Body of pancreas (tissue), 4 donors: ENCODE results near the gene MED12L. TPM values are rescaled to one million over a fixed set of nuclear protein-coding genes. Genes with fewer than 3 reads are reported as not detected.

ENCODE experiments used
- ATAC-seq: fragments of 150-250 bp; one replicate; pipeline ENCODE4 v1.9.1; 2016
- DNase-seq, 4 donors: peaks; one replicate each; pipeline ENCODE4 v3.0.0-alpha.2; 2019
- H3K27ac ChIP-seq, 4 donors: fragments of 200-600 bp; sonication (generic); 1 replicate in 3 of 4; 2 replicates in 1 of 4; pipeline versions ENCODE4 v1.5.1 to v1.6.1; 2016 to 2019; ENCODE audit warnings: mild to moderate bottlenecking in 1 of 4, mixed read lengths in 1 of 4, moderate library complexity in 1 of 4
- H3K27me3 ChIP-seq, 2 donors: fragments of 200-600 bp; sonication (generic); one replicate each; pipeline ENCODE4 v1.6.0; 2016; ENCODE audit warnings: mild to moderate bottlenecking in 1 of 2
- H3K36me3 ChIP-seq, 2 donors: fragments of 200-600 bp; sonication (generic); replicated peaks in 1 of 2; 2 replicates each; pipeline ENCODE4 v1.5.1; 2016; ENCODE audit warnings: low read depth in 2 of 2; ENCODE audit not compliant: insufficient read depth in 1 of 2
- H3K4me1 ChIP-seq: fragments of 200-600 bp; sonication (generic); one replicate; pipeline ENCODE4 v1.6.0; 2016
- H3K4me3 ChIP-seq, 2 donors: fragments of 200-600 bp; sonication (generic); 1 replicate in 1 of 2; 2 replicates in 1 of 2; pipeline ENCODE4 v1.5.1; 2016 to 2019
- H3K9me3 ChIP-seq, 3 donors: fragments of 200-600 bp; sonication (generic); 1 replicate in 2 of 3; 2 replicates in 1 of 3; pipeline ENCODE4 v1.5.1; 2016
- CTCF ChIP-seq, 7 experiments: fragments of 450-650 bp in 4 of 7; fragments of 200-600 bp in 3 of 7; sonication (generic) in 3 of 7; IDR thresholded peaks; one replicate each; pipeline ENCODE4 v1.5.1; 2016 to 2019; ENCODE audit warnings: antibody characterized with exemption in 7 of 7
- POLR2A ChIP-seq, 3 donors: fragments of 450-650 bp; IDR thresholded peaks; one replicate each; pipeline ENCODE4 v1.6.1; 2016; ENCODE audit warnings: antibody characterized with exemption in 3 of 3, mild to moderate bottlenecking in 2 of 3
- WGBS, 2 donors: methylation state at CpG; one replicate each; pipeline ENCODE4 v1.1.5; 2017; 5-methylcytosine and 5-hydroxymethylcytosine counted together
- intact Hi-C: fragments of 100-400 bp; cut with DNase I; formaldehyde crosslinking; loops from one replicate; pipeline ENCODE4 v1.15.1; 2023
- total RNA-seq, 2 donors: library from RNA; depleted of rRNA; stranded (reverse); fragments of >200 nt; gene quantifications; one replicate each; pipeline ENCODE4 v1.1.0, GENCODE V29; 2016

The MED12L gene
- total RNA-seq, 2 donors from 2014 or later, result 0.33 to 0.78 TPM

DNA sequence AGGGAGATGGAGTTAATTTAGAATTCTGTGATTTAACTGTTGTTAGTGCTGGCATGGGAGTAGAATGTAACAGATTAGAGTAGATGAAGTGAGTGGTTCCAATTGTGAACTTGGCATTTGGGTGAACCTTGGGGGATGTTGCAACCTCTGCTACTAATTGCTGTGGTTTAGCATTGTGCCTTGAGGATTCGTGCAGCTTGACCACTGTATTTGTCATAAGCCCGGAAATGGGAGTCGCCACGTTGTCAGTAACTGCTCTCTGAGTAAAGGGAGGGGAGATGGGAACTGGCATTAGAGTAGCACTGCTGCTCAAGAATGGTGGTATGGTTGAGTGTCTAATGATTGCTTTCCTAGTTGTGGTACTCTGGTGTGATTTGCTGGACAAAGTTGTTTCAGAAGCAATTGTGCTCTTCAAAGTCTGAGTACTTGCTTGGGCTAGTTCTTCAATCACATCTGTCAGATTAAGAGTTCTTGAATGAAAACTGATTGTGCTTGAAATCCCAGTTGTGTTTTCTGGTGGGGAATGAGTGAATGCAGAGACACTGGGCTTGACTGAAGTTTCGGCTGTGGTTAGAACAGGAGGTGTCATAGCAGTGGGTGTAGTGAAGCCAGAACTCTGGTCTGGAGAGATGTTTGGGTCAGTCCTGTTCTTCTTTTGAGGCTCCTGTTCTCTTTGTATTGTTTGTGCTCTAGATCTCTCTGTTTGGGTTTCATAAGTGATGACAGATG lies 360.0 kb downstream of the MED12L start:
- peak in 1 of 4 donors; percentile 21 for DNase-seq
- Histone ChIP-seq H3K27ac (no peak overlapping the region), H3K9me3 (no peaks in the 10 kb centered on the region), H3K4me3 (no peak overlapping the region), H3K27me3 (no peaks in the 10 kb centered on the region), H3K36me3 (no peaks in the 10 kb centered on the region), H3K4me1 (no peaks in the 10 kb centered on the region)
- no peak for ATAC-seq
- WGBS, 2 donors, result 81 to 89% methylated on average over 5 of the region's 5 CpGs
- TF ChIP-seq POLR2A (IDR thresholded peaks at IDR 0.05) (no peak), CTCF (IDR thresholded peaks at IDR 0.05) (no peak)
- intact Hi-C loops, result loop anchor here (10.0 kb wide), 1 partner anchor 399 kb away; no protein-coding TSS in a partner anchor

- ATAC-seq (no peak), DNase-seq (no peak)
- Histone ChIP-seq H3K4me1 (no peaks in the 10 kb centered on the region), H3K27ac (no peak overlapping the region), H3K27me3 (no peaks in the 10 kb centered on the region), H3K4me3 (no peak overlapping the region), H3K36me3 (no peaks in the 10 kb centered on the region), H3K9me3 (no peaks in the 10 kb centered on the region)
- 57 to 58% methylated on average over 3 of the region's 3 CpGs for WGBS, 2 donors
- intact Hi-C loops, result loop anchor here (10.0 kb wide), 1 partner anchor 399 kb away; no protein-coding TSS in a partner anchor
- TF ChIP-seq CTCF (IDR thresholded peaks at IDR 0.05), result no peak
- TF ChIP-seq POLR2A (IDR thresholded peaks at IDR 0.05), result no peak
These were observed 360.5 kb downstream of the MED12L start for GRCh38 chr3:151446002-151446340.

DNA sequence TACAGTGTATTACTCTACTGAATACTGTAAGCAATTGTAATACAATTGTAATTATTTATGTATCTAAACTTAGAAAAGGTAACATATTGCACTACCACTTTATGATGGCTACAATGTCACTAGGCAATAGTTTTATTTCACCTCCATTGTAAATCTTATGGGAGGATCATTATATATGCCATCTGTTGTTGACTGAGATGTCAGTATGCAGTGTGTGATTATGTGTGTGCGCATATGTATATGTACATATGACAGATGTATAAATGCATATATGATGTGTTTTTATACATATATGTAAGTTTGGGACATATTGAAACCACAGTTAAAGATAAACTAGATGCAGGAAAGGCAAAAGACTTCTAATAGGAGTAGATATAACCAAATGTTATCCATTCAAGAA lies 366.9 kb downstream of the MED12L start:
- Histone ChIP-seq H3K27me3 (no peaks in the 10 kb centered on the region), H3K4me1 (no peaks in the 10 kb centered on the region), H3K36me3 (no peaks in the 10 kb centered on the region), H3K27ac (no peak overlapping the region), H3K4me3 (no peak overlapping the region), H3K9me3 (no peaks in the 10 kb centered on the region)
- 0 to 88% methylated on average over 1 of the region's 1 CpG for WGBS, 2 donors
- no peak for ATAC-seq
- intact Hi-C loops, result no loop called here
- TF ChIP-seq POLR2A (IDR thresholded peaks at IDR 0.05) (no peak), CTCF (IDR thresholded peaks at IDR 0.05) (no peak)
- DNase-seq, result no peak

DNA sequence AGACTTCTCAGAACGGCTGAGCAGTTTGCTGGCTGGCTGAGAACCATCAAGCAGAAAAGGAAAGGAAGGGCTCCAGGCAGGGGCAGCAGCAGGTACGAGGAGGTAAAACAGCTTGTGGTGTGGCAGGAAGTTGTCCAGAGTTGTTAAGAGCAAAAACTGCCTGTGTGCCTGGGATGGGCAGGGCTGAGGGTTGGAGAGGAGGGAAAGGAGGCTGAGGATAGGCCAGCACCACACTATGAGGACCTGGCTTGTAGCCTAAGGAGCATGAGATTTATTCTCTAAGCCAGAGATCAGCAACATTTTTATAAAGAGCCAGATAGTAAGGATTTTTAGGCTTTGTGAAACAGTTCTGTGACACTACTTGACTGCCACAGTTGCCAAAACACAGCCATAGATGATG lies 367.4 kb downstream of the MED12L start:
- no peak for ATAC-seq
- no peaks in the 10 kb centered on the region for H3K9me3 ChIP-seq
- 39 to 53% methylated on average over 2 of the region's 2 CpGs for WGBS, 2 donors
- no peaks in the 10 kb centered on the region for H3K4me1 ChIP-seq
- TF ChIP-seq CTCF (IDR thresholded peaks at IDR 0.05) (no peak), POLR2A (IDR thresholded peaks at IDR 0.05) (no peak)
- no peaks in the 10 kb centered on the region for H3K27me3 ChIP-seq
- DNase-seq, result no peak
- H3K27ac ChIP-seq, result no peak overlapping the region
- no peaks in the 10 kb centered on the region for H3K36me3 ChIP-seq
- intact Hi-C loops, result no loop called here
- H3K4me3 ChIP-seq, result no peak overlapping the region

DNA sequence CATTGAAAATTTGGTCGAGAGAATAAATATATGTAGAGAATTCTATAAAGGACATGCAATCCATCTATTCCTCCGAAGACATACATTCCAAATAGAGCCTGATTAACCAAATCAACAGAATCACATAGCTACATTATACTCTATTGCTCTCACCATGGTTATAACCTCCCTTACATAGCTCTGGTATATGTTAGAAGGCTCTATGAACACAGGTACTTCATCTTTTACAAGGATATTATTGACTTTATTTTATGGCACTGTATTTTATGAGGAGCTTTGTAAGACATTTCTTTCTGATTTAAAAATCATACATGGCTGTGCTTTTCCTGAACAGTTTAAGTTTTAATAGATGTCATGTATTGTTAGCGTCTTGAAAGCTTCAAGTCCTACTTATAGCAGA lies 370.6 kb downstream of the MED12L start:
- Histone ChIP-seq H3K9me3 (no peaks in the 10 kb centered on the region), H3K27me3 (peaks cover 0 to 4% of the 10 kb centered on the region in 2 donors), H3K27ac (no peak overlapping the region), H3K36me3 (no peaks in the 10 kb centered on the region), H3K4me1 (peaks cover 11% of the 10 kb centered on the region), H3K4me3 (no peak overlapping the region)
- no peak for ATAC-seq
- DNase-seq, result no peak
- TF ChIP-seq POLR2A (IDR thresholded peaks at IDR 0.05), result no peak
- no peak for TF ChIP-seq CTCF (IDR thresholded peaks at IDR 0.05)
- WGBS, 2 donors, result 86 to 88% methylated on average over 3 of the region's 3 CpGs
- intact Hi-C loops, result no loop called here
